ENCODE results near the gene HS6ST1. TPM values are rescaled to one million over a fixed set of nuclear protein-coding genes. Genes with fewer than 3 reads are reported as not detected.

Gene HS6ST1
- total RNA-seq, 2 experiments from 2014 or later, result 7.1 to 8.7 TPM

- no peaks in the 10 kb centered on the region for H3K9me3 Mint-ChIP-seq
- H3K4me3 Mint-ChIP-seq, result no peak overlapping the region
- ATAC-seq (ENCODE audit: poor library complexity), result no peak
- no peaks in the 10 kb centered on the region for H3K27me3 ChIP-seq (ENCODE audit: control insufficient read depth in 1 of 2, insufficient read depth in 2 of 2, low read length in 2 of 2)
- peaks cover 0 to 13% of the 10 kb centered on the region in 2 experiments for H3K9me3 ChIP-seq (ENCODE audit: control insufficient read depth in 1 of 2, insufficient read depth in 1 of 2, low read length in 2 of 2)
- no peak overlapping the region for H3K27ac ChIP-seq (ENCODE audit: low read depth in 1 of 2, low read length in 2 of 2)
- H3K27me3 Mint-ChIP-seq, result no peaks in the 10 kb centered on the region
- peaks cover 6% of the 10 kb centered on the region for H3K4me1 Mint-ChIP-seq (ENCODE audit: low read depth)
- no peak for TF ChIP-seq CTCF (IDR thresholded peaks at IDR 0.05)
- H3K4me1 ChIP-seq (ENCODE audit: insufficient read depth, low read length), result no peaks in the 10 kb centered on the region
- ChIA-PET CTCF (interaction anchor here (0.6 kb wide), 1 partner anchor 211 kb away, joined by 5 read pairs; no protein-coding TSS in a partner anchor), POLR2A (no interaction called here)
- H3K36me3 Mint-ChIP-seq (ENCODE audit: low read depth), result peaks cover 6% of the 10 kb centered on the region
- no peak overlapping the region for H3K4me3 ChIP-seq (ENCODE audit: low read length)
- DNase-seq, result no peak
- peaks cover 4% of the 10 kb centered on the region for H3K36me3 ChIP-seq (ENCODE audit: insufficient read depth, low read length)
- intact Hi-C loops (cut with DNase I, micrococcal nuclease), result no loop called here
- H3K27ac Mint-ChIP-seq, result no peak overlapping the region
These were observed 28.3 kb downstream of the HS6ST1 start for GRCh38 chr2:128290356-128290755.

- no peak overlapping the region for H3K27ac ChIP-seq (ENCODE audit: low read depth in 1 of 2, low read length in 2 of 2)
- no peaks in the 10 kb centered on the region for H3K9me3 Mint-ChIP-seq
- POLR2A ChIA-PET, result no interaction called here
- peaks cover 0 to 13% of the 10 kb centered on the region in 2 experiments for H3K9me3 ChIP-seq (ENCODE audit: control insufficient read depth in 1 of 2, insufficient read depth in 1 of 2, low read length in 2 of 2)
- ATAC-seq (ENCODE audit: poor library complexity) (no peak), DNase-seq (no peak)
- H3K4me3 Mint-ChIP-seq, result no peak overlapping the region
- CTCF ChIA-PET, result interaction anchor here (0.6 kb wide), 1 partner anchor 210 kb away, joined by 5 read pairs; no protein-coding TSS in a partner anchor
- no peak overlapping the region for H3K27ac Mint-ChIP-seq
- TF ChIP-seq CTCF (IDR thresholded peaks at IDR 0.05), result no peak
- no peaks in the 10 kb centered on the region for H3K4me1 ChIP-seq (ENCODE audit: insufficient read depth, low read length)
- peaks cover 4% of the 10 kb centered on the region for H3K4me1 Mint-ChIP-seq (ENCODE audit: low read depth)
- intact Hi-C loops (cut with DNase I, micrococcal nuclease), result no loop called here
- H3K36me3 Mint-ChIP-seq (ENCODE audit: low read depth), result peaks cover 6% of the 10 kb centered on the region
- H3K4me3 ChIP-seq (ENCODE audit: low read length), result no peak overlapping the region
- H3K27me3 ChIP-seq (ENCODE audit: control insufficient read depth in 1 of 2, insufficient read depth in 2 of 2, low read length in 2 of 2), result no peaks in the 10 kb centered on the region
- H3K36me3 ChIP-seq (ENCODE audit: insufficient read depth, low read length), result peaks cover 4% of the 10 kb centered on the region
- no peaks in the 10 kb centered on the region for H3K27me3 Mint-ChIP-seq
These were observed 29.2 kb downstream of the HS6ST1 start for GRCh38 chr2:128289439-128289838.

- H3K27me3 ChIP-seq (ENCODE audit: control insufficient read depth in 1 of 2, insufficient read depth in 2 of 2, low read length in 2 of 2), result no peaks in the 10 kb centered on the region
- Mint-ChIP-seq H3K4me1 (ENCODE audit: low read depth) (peaks cover 4% of the 10 kb centered on the region), H3K36me3 (ENCODE audit: low read depth) (peaks cover 6% of the 10 kb centered on the region), H3K4me3 (no peak overlapping the region), H3K27ac (no peak overlapping the region), H3K9me3 (no peaks in the 10 kb centered on the region), H3K27me3 (no peaks in the 10 kb centered on the region)
- intact Hi-C loops (cut with DNase I, micrococcal nuclease), result no loop called here
- H3K4me1 ChIP-seq (ENCODE audit: insufficient read depth, low read length), result no peaks in the 10 kb centered on the region
- no peak for ATAC-seq (ENCODE audit: poor library complexity)
- H3K27ac ChIP-seq (ENCODE audit: low read depth in 1 of 2, low read length in 2 of 2), result no peak overlapping the region
- DNase-seq, result no peak
- TF ChIP-seq CTCF (IDR thresholded peaks at IDR 0.05), result no peak
- peaks cover 4% of the 10 kb centered on the region for H3K36me3 ChIP-seq (ENCODE audit: insufficient read depth, low read length)
- CTCF ChIA-PET, result no interaction called here
- H3K9me3 ChIP-seq (ENCODE audit: control insufficient read depth in 1 of 2, insufficient read depth in 1 of 2, low read length in 2 of 2), result peaks cover 0 to 13% of the 10 kb centered on the region in 2 experiments
- POLR2A ChIA-PET, result no interaction called here
- H3K4me3 ChIP-seq (ENCODE audit: low read length), result no peak overlapping the region
These were observed 29.9 kb downstream of the HS6ST1 start for GRCh38 chr2:128288781-128289180.
